ENCODE data around the gene FEZF2. TPM values are rescaled to one million over a fixed set of nuclear protein-coding genes. Genes with fewer than 3 reads are reported as not detected.

The FEZF2 gene
- polyA plus RNA-seq (2013, experiment 1 of 2): not detected
- polyA plus RNA-seq (2013, experiment 2 of 2): not detected

GRCh38 chr3:62373215-62373614 is at the start of gene FEZF2:
TSS of gene FEZF2 (minus strand) at chr3:62373550. CDS start at chr3:62372868, 682 bp downstream.
- Histone ChIP-seq H4K8ac (ENCODE audit: low read depth, low read length) (no peak within 1 kb of the TSS), H3K27ac (ENCODE audit: low read depth, low read length) (no peak within 1 kb of the TSS), H3K18ac (ENCODE audit: low read length) (no peak within 1 kb of the TSS), H2BK15ac (replicated peaks; ENCODE audit: low read depth) (no peak within 1 kb of the TSS), H3K4ac (ENCODE audit: low read depth, low read length) (no peak within 1 kb of the TSS), H2BK120ac (ENCODE audit: low read depth, low read length) (no peak within 1 kb of the TSS), H3K79me2 (ENCODE audit: control insufficient read depth, insufficient read depth, low read length) (no peaks in the 10 kb centered on the region), H3K23ac (ENCODE audit: low read length) (peak within 1 kb of the TSS; percentile 86), H2BK5ac (ENCODE audit: low read length) (no peak within 1 kb of the TSS), H3K4me2 (ENCODE audit: low read length) (no peak within 1 kb of the TSS), H3K56ac (ENCODE audit: low read length) (no peak within 1 kb of the TSS), H3K4me3 (ENCODE audit: low read length) (no peak within 1 kb of the TSS), H4K5ac (ENCODE audit: low read length) (no peak within 1 kb of the TSS), H2AK5ac (ENCODE audit: low read length) (no peak within 1 kb of the TSS), H3K79me1 (ENCODE audit: low read length) (no peaks in the 10 kb centered on the region), H3K27me3 (ENCODE audit: insufficient read depth, low read length, poor library complexity) (peaks cover 95% of the 10 kb centered on the region), H3K9ac (ENCODE audit: low read length) (no peak within 1 kb of the TSS), H3K36me3 (ENCODE audit: control insufficient read depth, insufficient read depth, low read length) (no peaks in the 10 kb centered on the region), H3K4me1 (ENCODE audit: control insufficient read depth, low read depth, low read length) (no peaks in the 10 kb centered on the region)
- no CpG with 5 or more reads among the region's 28 CpGs for WGBS (ENCODE audit: extremely low coverage, insufficient coverage, low lambda C conversion rate)
- DNase-seq: peak; percentile 33

GRCh38 chr3:62421207-62421606 is 47.9 kb upstream of the FEZF2 start:
- H3K27ac ChIP-seq (ENCODE audit: low read depth, low read length): no peak overlapping the region
- H4K8ac ChIP-seq (ENCODE audit: low read depth, low read length): no peak overlapping the region
- H3K56ac ChIP-seq (ENCODE audit: low read length): no peak overlapping the region
- no peak overlapping the region for H2AK5ac ChIP-seq (ENCODE audit: low read length)
- no peak overlapping the region for H3K23ac ChIP-seq (ENCODE audit: low read length)
- H3K79me1 ChIP-seq (ENCODE audit: low read length): no peaks in the 10 kb centered on the region
- H2BK15ac ChIP-seq (replicated peaks; ENCODE audit: low read depth): no peak overlapping the region
- H2BK5ac ChIP-seq (ENCODE audit: low read length): no peak overlapping the region
- H4K5ac ChIP-seq (ENCODE audit: low read length): no peak overlapping the region
- H3K18ac ChIP-seq (ENCODE audit: low read length): no peak overlapping the region
- no peaks in the 10 kb centered on the region for H3K27me3 ChIP-seq (ENCODE audit: insufficient read depth, low read length, poor library complexity)
- H3K4me3 ChIP-seq (ENCODE audit: low read length): no peak overlapping the region
- H2BK120ac ChIP-seq (ENCODE audit: low read depth, low read length): no peak overlapping the region
- no peak overlapping the region for H3K9ac ChIP-seq (ENCODE audit: low read length)
- no peaks in the 10 kb centered on the region for H3K36me3 ChIP-seq (ENCODE audit: control insufficient read depth, insufficient read depth, low read length)
- WGBS (ENCODE audit: extremely low coverage, insufficient coverage, low lambda C conversion rate): no CpG with 5 or more reads among the region's 10 CpGs
- no peaks in the 10 kb centered on the region for H3K4me1 ChIP-seq (ENCODE audit: control insufficient read depth, low read depth, low read length)
- no peak overlapping the region for H3K4me2 ChIP-seq (ENCODE audit: low read length)
- no peak for DNase-seq
- no peaks in the 10 kb centered on the region for H3K79me2 ChIP-seq (ENCODE audit: control insufficient read depth, insufficient read depth, low read length)
- no peak overlapping the region for H3K4ac ChIP-seq (ENCODE audit: low read depth, low read length)

- Histone ChIP-seq H3K23ac (ENCODE audit: low read length) (no peak overlapping the region), H4K5ac (ENCODE audit: low read length) (no peak overlapping the region), H2BK5ac (ENCODE audit: low read length) (no peak overlapping the region), H3K4ac (ENCODE audit: low read depth, low read length) (no peak overlapping the region), H3K18ac (ENCODE audit: low read length) (no peak overlapping the region), H2AK5ac (ENCODE audit: low read length) (no peak overlapping the region), H3K79me1 (ENCODE audit: low read length) (no peaks in the 10 kb centered on the region), H3K4me3 (ENCODE audit: low read length) (no peak overlapping the region), H3K79me2 (ENCODE audit: control insufficient read depth, insufficient read depth, low read length) (no peaks in the 10 kb centered on the region), H3K56ac (ENCODE audit: low read length) (no peak overlapping the region), H3K27ac (ENCODE audit: low read depth, low read length) (no peak overlapping the region), H3K27me3 (ENCODE audit: insufficient read depth, low read length, poor library complexity) (no peaks in the 10 kb centered on the region), H4K8ac (ENCODE audit: low read depth, low read length) (no peak overlapping the region), H3K4me2 (ENCODE audit: low read length) (no peak overlapping the region), H3K9ac (ENCODE audit: low read length) (no peak overlapping the region), H2BK15ac (replicated peaks; ENCODE audit: low read depth) (no peak overlapping the region), H2BK120ac (ENCODE audit: low read depth, low read length) (no peak overlapping the region), H3K36me3 (ENCODE audit: control insufficient read depth, insufficient read depth, low read length) (no peaks in the 10 kb centered on the region), H3K4me1 (ENCODE audit: control insufficient read depth, low read depth, low read length) (peaks cover 2% of the 10 kb centered on the region)
- WGBS (ENCODE audit: extremely low coverage, insufficient coverage, low lambda C conversion rate): no CpG with 5 or more reads among the region's 3 CpGs
- DNase-seq: no peak
These were observed 42.8 kb upstream of the FEZF2 start for GRCh38 chr3:62416144-62416543.

- H2BK5ac ChIP-seq (ENCODE audit: low read length): no peak overlapping the region
- H3K27ac ChIP-seq (ENCODE audit: low read depth, low read length): no peak overlapping the region
- no peak overlapping the region for H3K56ac ChIP-seq (ENCODE audit: low read length)
- no peak overlapping the region for H3K4me3 ChIP-seq (ENCODE audit: low read length)
- H2AK5ac ChIP-seq (ENCODE audit: low read length): no peak overlapping the region
- H3K23ac ChIP-seq (ENCODE audit: low read length): no peak overlapping the region
- no peaks in the 10 kb centered on the region for H3K79me1 ChIP-seq (ENCODE audit: low read length)
- no peak overlapping the region for H2BK120ac ChIP-seq (ENCODE audit: low read depth, low read length)
- no peak overlapping the region for H4K5ac ChIP-seq (ENCODE audit: low read length)
- H3K36me3 ChIP-seq (ENCODE audit: control insufficient read depth, insufficient read depth, low read length): no peaks in the 10 kb centered on the region
- H3K4me2 ChIP-seq (ENCODE audit: low read length): peak overlapping the region; percentile 24
- peaks cover 2% of the 10 kb centered on the region for H3K4me1 ChIP-seq (ENCODE audit: control insufficient read depth, low read depth, low read length)
- no peaks in the 10 kb centered on the region for H3K79me2 ChIP-seq (ENCODE audit: control insufficient read depth, insufficient read depth, low read length)
- H3K18ac ChIP-seq (ENCODE audit: low read length): no peak overlapping the region
- no peaks in the 10 kb centered on the region for H3K27me3 ChIP-seq (ENCODE audit: insufficient read depth, low read length, poor library complexity)
- DNase-seq: peak; percentile 78
- WGBS (ENCODE audit: extremely low coverage, insufficient coverage, low lambda C conversion rate): no CpG with 5 or more reads among the region's 9 CpGs
- H2BK15ac ChIP-seq (replicated peaks; ENCODE audit: low read depth): no peak overlapping the region
- H4K8ac ChIP-seq (ENCODE audit: low read depth, low read length): no peak overlapping the region
- no peak overlapping the region for H3K9ac ChIP-seq (ENCODE audit: low read length)
- no peak overlapping the region for H3K4ac ChIP-seq (ENCODE audit: low read depth, low read length)
These were observed 42.0 kb upstream of the FEZF2 start for GRCh38 chr3:62415312-62415801.

- no peaks in the 10 kb centered on the region for H3K79me1 ChIP-seq (ENCODE audit: low read length)
- no peak overlapping the region for H4K5ac ChIP-seq (ENCODE audit: low read length)
- H2BK15ac ChIP-seq (replicated peaks; ENCODE audit: low read depth): no peak overlapping the region
- peaks cover 2% of the 10 kb centered on the region for H3K4me1 ChIP-seq (ENCODE audit: control insufficient read depth, low read depth, low read length)
- H3K4ac ChIP-seq (ENCODE audit: low read depth, low read length): no peak overlapping the region
- H3K4me3 ChIP-seq (ENCODE audit: low read length): no peak overlapping the region
- no peaks in the 10 kb centered on the region for H3K36me3 ChIP-seq (ENCODE audit: control insufficient read depth, insufficient read depth, low read length)
- no peak overlapping the region for H4K8ac ChIP-seq (ENCODE audit: low read depth, low read length)
- no peak overlapping the region for H3K18ac ChIP-seq (ENCODE audit: low read length)
- no peak overlapping the region for H2AK5ac ChIP-seq (ENCODE audit: low read length)
- no peak overlapping the region for H3K4me2 ChIP-seq (ENCODE audit: low read length)
- H3K27ac ChIP-seq (ENCODE audit: low read depth, low read length): no peak overlapping the region
- no peaks in the 10 kb centered on the region for H3K79me2 ChIP-seq (ENCODE audit: control insufficient read depth, insufficient read depth, low read length)
- H3K27me3 ChIP-seq (ENCODE audit: insufficient read depth, low read length, poor library complexity): no peaks in the 10 kb centered on the region
- DNase-seq: peak; percentile 70
- H3K23ac ChIP-seq (ENCODE audit: low read length): no peak overlapping the region
- WGBS (ENCODE audit: extremely low coverage, insufficient coverage, low lambda C conversion rate): no CpG with 5 or more reads among the region's 11 CpGs
- H2BK120ac ChIP-seq (ENCODE audit: low read depth, low read length): no peak overlapping the region
- H2BK5ac ChIP-seq (ENCODE audit: low read length): no peak overlapping the region
- H3K9ac ChIP-seq (ENCODE audit: low read length): no peak overlapping the region
- no peak overlapping the region for H3K56ac ChIP-seq (ENCODE audit: low read length)
These were observed 41.4 kb upstream of the FEZF2 start for GRCh38 chr3:62414786-62415185.

GRCh38 chr3:62413687-62414086 is 40.3 kb upstream of the FEZF2 start:
- Histone ChIP-seq H3K4me1 (ENCODE audit: control insufficient read depth, low read depth, low read length) (peaks cover 2% of the 10 kb centered on the region), H3K18ac (ENCODE audit: low read length) (no peak overlapping the region), H3K4me3 (ENCODE audit: low read length) (no peak overlapping the region), H3K4ac (ENCODE audit: low read depth, low read length) (no peak overlapping the region), H3K23ac (ENCODE audit: low read length) (no peak overlapping the region), H3K56ac (ENCODE audit: low read length) (no peak overlapping the region), H3K9ac (ENCODE audit: low read length) (no peak overlapping the region), H4K5ac (ENCODE audit: low read length) (no peak overlapping the region), H4K8ac (ENCODE audit: low read depth, low read length) (no peak overlapping the region), H2BK120ac (ENCODE audit: low read depth, low read length) (no peak overlapping the region), H3K27ac (ENCODE audit: low read depth, low read length) (no peak overlapping the region), H2AK5ac (ENCODE audit: low read length) (no peak overlapping the region), H2BK15ac (replicated peaks; ENCODE audit: low read depth) (no peak overlapping the region), H2BK5ac (ENCODE audit: low read length) (no peak overlapping the region), H3K79me1 (ENCODE audit: low read length) (no peaks in the 10 kb centered on the region), H3K79me2 (ENCODE audit: control insufficient read depth, insufficient read depth, low read length) (no peaks in the 10 kb centered on the region), H3K36me3 (ENCODE audit: control insufficient read depth, insufficient read depth, low read length) (no peaks in the 10 kb centered on the region), H3K4me2 (ENCODE audit: low read length) (no peak overlapping the region), H3K27me3 (ENCODE audit: insufficient read depth, low read length, poor library complexity) (no peaks in the 10 kb centered on the region)
- no CpG with 5 or more reads among the region's 2 CpGs for WGBS (ENCODE audit: extremely low coverage, insufficient coverage, low lambda C conversion rate)
- DNase-seq: no peak

All from mesendoderm (in vitro differentiated cells).